SK-N-SH (cell line): Measurements from ENCODE around the gene ACSS1. TPM values are rescaled to one million over a fixed set of nuclear protein-coding genes. Genes with fewer than 3 reads are reported as not detected.

Experiments
- CTCF ChIA-PET: fragments of 300-600, 350-600 bp; formaldehyde crosslinking; extraction: SDS; loops from one replicate; lab custom pipeline; 2021; lab: Yijun Ruan, JAX
- POLR2A ChIA-PET: fragments of 350-600 bp; sonication (Branson Sonifier 250); formaldehyde crosslinking; extraction: SDS; loops from one replicate; lab custom pipeline; 2020; ENCODE audit warnings: antibody characterized with exemption, inconsistent platforms; lab: Yijun Ruan, JAX
- DNase-seq: peaks from one replicate; pipeline ENCODE4 v3.0.0; 2012
- H2AFZ ChIP-seq: fragments of 200-600 bp; sonication (generic); 2 replicates; pipeline ENCODE4 v1.8.1; 2016; ENCODE audit warnings: antibody characterized with exemption, mild to moderate bottlenecking, low read depth
- H3F3A ChIP-seq: fragments of 200-600 bp; sonication (generic); replicated peaks from 2 replicates; pipeline ENCODE3; 2016; ENCODE audit warnings: antibody characterized with exemption, mild to moderate bottlenecking; ENCODE audit not compliant: insufficient read depth
- H3K27ac ChIP-seq, 2 experiments: fragments of 200-500 bp in 1 of 2; fragments of 200-600 bp in 1 of 2; sonication (Bioruptor generic) in 1 of 2; sonication (generic), shearing (Covaris generic) in 1 of 2; 2 replicates each; pipeline versions ENCODE4 v1.5.1 to v1.6.1; 2014 to 2016; ENCODE audit warnings: low read depth in 2 of 2, inconsistent platforms in 1 of 2, low read length in 1 of 2, mild to moderate bottlenecking in 1 of 2, mixed read lengths in 1 of 2
- H3K27me3 ChIP-seq: fragments of 200-600 bp; sonication (generic), shearing (Covaris generic); 2 replicates; pipeline ENCODE4 v1.6.1; 2016; ENCODE audit warnings: mixed run types; ENCODE audit not compliant: insufficient read depth
- H3K36me3 ChIP-seq, 2 experiments: fragments of 200-500 bp in 1 of 2; fragments of 200-600 bp in 1 of 2; sonication (Bioruptor generic) in 1 of 2; sonication (generic) in 1 of 2; replicated peaks in 1 of 2; 2 replicates each; pipeline versions ENCODE3 to v1.5.1; 2014 to 2016; ENCODE audit warnings: low read length in 1 of 2, mild to moderate bottlenecking in 1 of 2; ENCODE audit not compliant: insufficient read depth in 2 of 2, control insufficient read depth in 1 of 2
- H3K4me1 ChIP-seq, 2 experiments: fragments of 200-500 bp in 1 of 2; fragments of 200-600 bp in 1 of 2; sonication (Bioruptor generic) in 1 of 2; sonication (generic), shearing (Covaris generic) in 1 of 2; 2 replicates each; pipeline versions ENCODE4 v1.5.1 to v1.6.1; 2014 to 2016; ENCODE audit warnings: low read depth in 1 of 2, low read length in 1 of 2, mixed run types in 1 of 2; ENCODE audit not compliant: insufficient read depth in 2 of 2, control insufficient read depth in 1 of 2
- H3K4me2 ChIP-seq: fragments of 200-600 bp; sonication (generic), shearing (Covaris generic); 2 replicates; pipeline ENCODE4 v1.6.1; 2017; ENCODE audit warnings: mixed run types
- H3K4me3 ChIP-seq, 2 experiments: fragments of 200-500 bp in 1 of 2; fragments of 200-600 bp in 1 of 2; sonication (Bioruptor generic) in 1 of 2; sonication (generic), shearing (Covaris generic) in 1 of 2; 2 replicates each; pipeline versions ENCODE4 v1.5.1 to v1.8.1; 2014 to 2016; ENCODE audit warnings: low read depth in 2 of 2, inconsistent platforms in 1 of 2, low read length in 1 of 2, mild to moderate bottlenecking in 1 of 2, mixed read lengths in 1 of 2, moderate library complexity in 1 of 2
- H3K79me2 ChIP-seq: fragments of 200-600 bp; sonication (generic); 2 replicates; pipeline ENCODE4 v1.8.1; 2017; ENCODE audit warnings: mild to moderate bottlenecking; ENCODE audit not compliant: insufficient read depth
- H3K9ac ChIP-seq: fragments of 200-600 bp; sonication (generic); 2 replicates; pipeline ENCODE4 v1.6.1; 2017; ENCODE audit warnings: mixed run types
- H3K9me2 ChIP-seq: fragments of 200-600 bp; sonication (generic); 2 replicates; pipeline ENCODE4 v1.6.1; 2017; ENCODE audit warnings: mixed run types
- H3K9me3 ChIP-seq: fragments of 200-600 bp; sonication (generic); 2 replicates; pipeline ENCODE4 v1.6.1; 2017; ENCODE audit warnings: mixed run types, mild to moderate bottlenecking, moderate library complexity
- H4K20me1 ChIP-seq: fragments of 200-600 bp; sonication (generic); 2 replicates; pipeline ENCODE4 v1.6.1; 2017; ENCODE audit warnings: mild to moderate bottlenecking, mixed run types; ENCODE audit not compliant: insufficient read depth
- CHD2 ChIP-seq: fragments of 150-350 bp; IDR thresholded peaks from 2 replicates; pipeline ENCODE4 v1.6.1; 2018; ENCODE audit warnings: low read length; ENCODE audit not compliant: partially characterized antibody
- EP300 ChIP-seq, 2 experiments: IDR thresholded peaks; 2 replicates each; pipeline versions ENCODE4 v1.4.0 to v1.6.1; 2012; ENCODE audit warnings: borderline replicate concordance in 1 of 2, low read depth in 1 of 2, low read length in 1 of 2
- FOXJ3 ChIP-seq: sonication (generic); formaldehyde crosslinking; IDR thresholded peaks from 2 replicates; pipeline ENCODE4 v1.5.1; 2020; ENCODE audit warnings: mild to moderate bottlenecking, missing genetic modification reagents
- FOXM1 ChIP-seq: IDR thresholded peaks from 2 replicates; pipeline ENCODE4 v1.4.0; 2012; ENCODE audit warnings: low read depth, mild to moderate bottlenecking
- JUND ChIP-seq: IDR thresholded peaks from 2 replicates; pipeline ENCODE4 v1.4.0; 2012
- MEF2A ChIP-seq: IDR thresholded peaks from 2 replicates; pipeline ENCODE4 v1.4.0; 2012; ENCODE audit warnings: low read depth, borderline replicate concordance
- NRF1 ChIP-seq: IDR thresholded peaks from 2 replicates; pipeline ENCODE4 v1.6.1; 2012; ENCODE audit warnings: low read depth, mild to moderate bottlenecking, low read length
- POLR2AphosphoS5 ChIP-seq: IDR thresholded peaks from 2 replicates; pipeline ENCODE4 v1.6.1; 2012; ENCODE audit warnings: low read depth, low read length
- RXRA ChIP-seq: IDR thresholded peaks from 2 replicates; pipeline ENCODE4 v1.4.0; 2012; ENCODE audit warnings: low read depth, mild to moderate bottlenecking, borderline replicate concordance
- SIN3A ChIP-seq: IDR thresholded peaks from 2 replicates; pipeline ENCODE4 v1.6.1; 2012; ENCODE audit warnings: low read depth, mild to moderate bottlenecking, low read length, moderate library complexity, borderline replicate concordance
- TAF1 ChIP-seq: IDR thresholded peaks from 2 replicates; pipeline ENCODE4 v1.6.1; 2012; ENCODE audit warnings: low read depth, mild to moderate bottlenecking, low read length, moderate library complexity, borderline replicate concordance
- TEAD4 ChIP-seq: IDR thresholded peaks from 2 replicates; pipeline ENCODE4 v1.4.0; 2012; ENCODE audit warnings: mild to moderate bottlenecking, borderline replicate concordance; ENCODE audit not compliant: insufficient read depth
- YY1 ChIP-seq: IDR thresholded peaks from 2 replicates; pipeline ENCODE4 v1.4.0; 2012; ENCODE audit warnings: low read depth, mild to moderate bottlenecking
- WGBS: methylation state at CpG from one replicate; pipeline ENCODE4 v1.1.6; 2017; ENCODE audit warnings: low lambda C conversion rate; 5-methylcytosine and 5-hydroxymethylcytosine counted together
- polyA plus RNA-seq, 3 experiments: library from polyadenylated mRNA; depleted of rRNA; stranded (reverse); fragments of >200 nt; gene quantifications; 2 replicates each; pipeline ENCODE4 v1.2.3, GENCODE V29; 2012
- TF ChIP-seq, protein P1 (sequence below): IDR thresholded peaks from 2 replicates; pipeline ENCODE4 v1.4.0; 2012; ENCODE audit warnings: low read depth, borderline replicate concordance
- TF ChIP-seq, protein P2 (sequence below): IDR thresholded peaks from 2 replicates; pipeline ENCODE4 v1.6.1; 2012; ENCODE audit warnings: mild to moderate bottlenecking, low read depth, low read length, moderate library complexity
- TF ChIP-seq, protein P3 (sequence below): IDR thresholded peaks from 2 replicates; pipeline ENCODE4 v1.4.0; 2012; ENCODE audit warnings: low read depth
- TF ChIP-seq, protein P4 (sequence below): IDR thresholded peaks from 2 replicates; pipeline ENCODE4 v1.4.0; 2012; ENCODE audit warnings: low read depth, borderline replicate concordance
- TF ChIP-seq, protein P5 (sequence below): IDR thresholded peaks from 2 replicates; pipeline ENCODE4; 2012

The ACSS1 gene
- polyA plus RNA-seq, 1 of the 3 experiments (the other 2 are of a cell fraction), result 2.0 TPM

DNA sequence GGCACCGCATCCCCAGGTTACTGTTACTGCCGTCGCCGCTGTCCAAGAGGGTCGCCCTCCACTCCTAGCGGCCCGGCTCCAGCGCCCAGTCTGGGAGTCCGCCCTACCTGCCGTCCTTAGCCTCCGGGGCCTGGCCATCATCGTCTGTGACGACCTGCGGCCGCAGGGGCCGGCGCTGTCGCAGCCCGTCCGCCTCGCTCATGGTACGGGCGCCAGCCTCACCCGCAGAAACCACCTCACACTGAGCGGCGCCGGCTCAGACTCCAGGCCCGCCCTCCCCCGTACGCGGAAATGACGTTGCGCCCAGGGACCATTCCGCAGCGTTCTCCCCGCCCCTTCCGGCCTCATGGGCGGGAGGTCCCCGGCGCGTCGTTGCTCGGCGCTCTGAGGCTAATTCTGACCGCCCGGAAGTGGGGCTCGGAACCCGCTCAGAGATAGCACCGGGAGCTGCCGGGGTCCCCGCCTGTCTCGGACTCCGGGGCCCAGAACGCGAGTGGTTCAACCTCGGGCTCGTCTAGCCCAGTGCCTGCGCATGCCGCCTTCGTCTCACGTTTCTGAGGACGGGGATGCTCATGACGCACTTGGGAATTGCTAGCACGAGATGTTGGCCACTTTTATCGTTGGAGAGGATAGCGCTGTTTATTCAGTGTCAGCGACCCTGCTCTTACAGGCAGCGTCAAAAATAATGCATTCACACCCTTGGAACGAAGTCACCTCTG, 65.3 kb downstream of the ACSS1 start, which contains the start of gene APMAP (continued):
- TF ChIP-seq EP300 (IDR thresholded peaks at IDR 0.05; ENCODE audit: borderline replicate concordance in 1 of 2, low read depth in 1 of 2, low read length in 1 of 2), result no peak
- TF ChIP-seq FOXJ3, result peak; percentile 55; the same call in 1 of the 2 replicates
- TF ChIP-seq POLR2AphosphoS5, result peak; percentile 89
- TF ChIP-seq, protein P1, sequence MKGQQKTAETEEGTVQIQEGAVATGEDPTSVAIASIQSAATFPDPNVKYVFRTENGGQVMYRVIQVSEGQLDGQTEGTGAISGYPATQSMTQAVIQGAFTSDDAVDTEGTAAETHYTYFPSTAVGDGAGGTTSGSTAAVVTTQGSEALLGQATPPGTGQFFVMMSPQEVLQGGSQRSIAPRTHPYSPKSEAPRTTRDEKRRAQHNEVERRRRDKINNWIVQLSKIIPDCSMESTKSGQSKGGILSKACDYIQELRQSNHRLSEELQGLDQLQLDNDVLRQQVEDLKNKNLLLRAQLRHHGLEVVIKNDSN, result peak; percentile 54; the same call in 1 of the 2 replicates
- TF ChIP-seq, all 33 proteins: peak for 11

- TF ChIP-seq, protein P2, sequence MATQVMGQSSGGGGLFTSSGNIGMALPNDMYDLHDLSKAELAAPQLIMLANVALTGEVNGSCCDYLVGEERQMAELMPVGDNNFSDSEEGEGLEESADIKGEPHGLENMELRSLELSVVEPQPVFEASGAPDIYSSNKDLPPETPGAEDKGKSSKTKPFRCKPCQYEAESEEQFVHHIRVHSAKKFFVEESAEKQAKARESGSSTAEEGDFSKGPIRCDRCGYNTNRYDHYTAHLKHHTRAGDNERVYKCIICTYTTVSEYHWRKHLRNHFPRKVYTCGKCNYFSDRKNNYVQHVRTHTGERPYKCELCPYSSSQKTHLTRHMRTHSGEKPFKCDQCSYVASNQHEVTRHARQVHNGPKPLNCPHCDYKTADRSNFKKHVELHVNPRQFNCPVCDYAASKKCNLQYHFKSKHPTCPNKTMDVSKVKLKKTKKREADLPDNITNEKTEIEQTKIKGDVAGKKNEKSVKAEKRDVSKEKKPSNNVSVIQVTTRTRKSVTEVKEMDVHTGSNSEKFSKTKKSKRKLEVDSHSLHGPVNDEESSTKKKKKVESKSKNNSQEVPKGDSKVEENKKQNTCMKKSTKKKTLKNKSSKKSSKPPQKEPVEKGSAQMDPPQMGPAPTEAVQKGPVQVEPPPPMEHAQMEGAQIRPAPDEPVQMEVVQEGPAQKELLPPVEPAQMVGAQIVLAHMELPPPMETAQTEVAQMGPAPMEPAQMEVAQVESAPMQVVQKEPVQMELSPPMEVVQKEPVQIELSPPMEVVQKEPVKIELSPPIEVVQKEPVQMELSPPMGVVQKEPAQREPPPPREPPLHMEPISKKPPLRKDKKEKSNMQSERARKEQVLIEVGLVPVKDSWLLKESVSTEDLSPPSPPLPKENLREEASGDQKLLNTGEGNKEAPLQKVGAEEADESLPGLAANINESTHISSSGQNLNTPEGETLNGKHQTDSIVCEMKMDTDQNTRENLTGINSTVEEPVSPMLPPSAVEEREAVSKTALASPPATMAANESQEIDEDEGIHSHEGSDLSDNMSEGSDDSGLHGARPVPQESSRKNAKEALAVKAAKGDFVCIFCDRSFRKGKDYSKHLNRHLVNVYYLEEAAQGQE, result no peak
- TF ChIP-seq YY1, result no peak
- TF ChIP-seq SIN3A, result no peak
- no peak for TF ChIP-seq TAF1
- TF ChIP-seq JUND, result no peak
- TF ChIP-seq, protein P3, sequence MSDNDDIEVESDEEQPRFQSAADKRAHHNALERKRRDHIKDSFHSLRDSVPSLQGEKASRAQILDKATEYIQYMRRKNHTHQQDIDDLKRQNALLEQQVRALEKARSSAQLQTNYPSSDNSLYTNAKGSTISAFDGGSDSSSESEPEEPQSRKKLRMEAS, result no peak
- TF ChIP-seq, protein P4, sequence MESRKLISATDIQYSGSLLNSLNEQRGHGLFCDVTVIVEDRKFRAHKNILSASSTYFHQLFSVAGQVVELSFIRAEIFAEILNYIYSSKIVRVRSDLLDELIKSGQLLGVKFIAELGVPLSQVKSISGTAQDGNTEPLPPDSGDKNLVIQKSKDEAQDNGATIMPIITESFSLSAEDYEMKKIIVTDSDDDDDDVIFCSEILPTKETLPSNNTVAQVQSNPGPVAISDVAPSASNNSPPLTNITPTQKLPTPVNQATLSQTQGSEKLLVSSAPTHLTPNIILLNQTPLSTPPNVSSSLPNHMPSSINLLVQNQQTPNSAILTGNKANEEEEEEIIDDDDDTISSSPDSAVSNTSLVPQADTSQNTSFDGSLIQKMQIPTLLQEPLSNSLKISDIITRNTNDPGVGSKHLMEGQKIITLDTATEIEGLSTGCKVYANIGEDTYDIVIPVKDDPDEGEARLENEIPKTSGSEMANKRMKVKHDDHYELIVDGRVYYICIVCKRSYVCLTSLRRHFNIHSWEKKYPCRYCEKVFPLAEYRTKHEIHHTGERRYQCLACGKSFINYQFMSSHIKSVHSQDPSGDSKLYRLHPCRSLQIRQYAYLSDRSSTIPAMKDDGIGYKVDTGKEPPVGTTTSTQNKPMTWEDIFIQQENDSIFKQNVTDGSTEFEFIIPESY, result no peak
- no peak for TF ChIP-seq CHD2
- TF ChIP-seq, protein P1, result no peak
- no peak for TF ChIP-seq FOXM1
- TF ChIP-seq FOXJ3, result no peak
- TF ChIP-seq NRF1, result no peak
- TF ChIP-seq MEF2A, result no peak
- no peak for TF ChIP-seq TEAD4
- TF ChIP-seq, protein P5, sequence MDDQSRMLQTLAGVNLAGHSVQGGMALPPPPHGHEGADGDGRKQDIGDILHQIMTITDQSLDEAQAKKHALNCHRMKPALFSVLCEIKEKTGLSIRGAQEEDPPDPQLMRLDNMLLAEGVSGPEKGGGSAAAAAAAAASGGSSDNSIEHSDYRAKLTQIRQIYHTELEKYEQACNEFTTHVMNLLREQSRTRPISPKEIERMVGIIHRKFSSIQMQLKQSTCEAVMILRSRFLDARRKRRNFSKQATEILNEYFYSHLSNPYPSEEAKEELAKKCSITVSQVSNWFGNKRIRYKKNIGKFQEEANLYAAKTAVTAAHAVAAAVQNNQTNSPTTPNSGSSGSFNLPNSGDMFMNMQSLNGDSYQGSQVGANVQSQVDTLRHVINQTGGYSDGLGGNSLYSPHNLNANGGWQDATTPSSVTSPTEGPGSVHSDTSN, result no peak
- no peak for TF ChIP-seq RXRA
- Histone ChIP-seq H3K4me1 (peaks cover 17 to 20% of the 10 kb centered on the region in 2 experiments; a peak in 3 of 4 replicates), H4K20me1 (no peaks in the 10 kb centered on the region), H3K4me2 (peak overlapping the region; percentile 95), H3K79me2 (peaks cover 50% of the 10 kb centered on the region), H3K36me3 (peaks cover 0 to 3% of the 10 kb centered on the region in 2 experiments), H2AFZ (peak overlapping the region; percentile 88), H3K9me2 (no peaks in the 10 kb centered on the region), H3F3A (peaks cover 11% of the 10 kb centered on the region), H3K4me3 (peak overlapping the region; percentile 91 to 95), H3K9me3 (no peaks in the 10 kb centered on the region), H3K9ac (peak overlapping the region; percentile 75), H3K27ac (peak overlapping the region; percentile 76 to 83), H3K27me3 (no peaks in the 10 kb centered on the region)
- peak; percentile 56 for DNase-seq
- POLR2A ChIA-PET, result no interaction called here
- CTCF ChIA-PET, result interaction anchor here (4.7 kb wide), 1 partner anchor 72 kb away, joined by 48 read pairs; no protein-coding TSS in a partner anchor
- WGBS, result 2% methylated on average over 31 of the region's 36 CpGs
Observed at GRCh38 chr20:24991897-24992486, 65.9 kb downstream of the ACSS1 start.
